ENCODE data around the gene FAM200C. TPM values are rescaled to one million over a fixed set of nuclear protein-coding genes. Genes with fewer than 3 reads are reported as not detected.
A peak's percentile ranks its signal among the peaks of the same experiment; 100 is the strongest.

The FAM200C gene
- total and polyA plus RNA-seq, 9 donors, result 4.8 to 14.3 (median 8.0) TPM

DNA sequence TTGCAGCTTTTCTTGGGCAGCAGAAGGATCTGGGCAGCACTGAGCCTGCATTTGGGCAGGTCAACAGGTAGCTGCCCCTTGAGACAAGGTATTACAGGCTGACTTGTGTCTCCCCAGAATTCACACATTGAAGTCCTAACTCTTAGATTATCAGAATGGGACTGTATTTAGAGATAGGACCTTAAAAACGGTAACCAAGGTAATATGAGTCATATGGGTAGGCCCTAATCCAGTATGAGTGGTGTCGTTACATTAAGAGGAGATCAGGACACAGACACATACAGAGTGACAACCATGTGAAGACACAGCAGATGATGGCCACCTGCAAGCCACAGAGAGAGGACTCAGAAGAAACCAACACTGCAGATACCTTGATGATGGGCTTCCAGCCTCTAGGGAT, 32.6 kb downstream of the FAM200C start:
- no peak for DNase-seq
- Histone ChIP-seq H3K4me1 (ENCODE audit: insufficient read depth) (peaks cover 4% of the 10 kb centered on the region), H3K27ac (no peak overlapping the region), H3K36me3 (no peaks in the 10 kb centered on the region), H3K27me3 (no peaks in the 10 kb centered on the region), H3K9me3 (no peaks in the 10 kb centered on the region), H3K4me3 (no peak overlapping the region)
- TF ChIP-seq POLR2A (IDR thresholded peaks at IDR 0.05) (no peak), EP300 (IDR thresholded peaks at IDR 0.05) (no peak)
- TF ChIP-seq, protein P1, sequence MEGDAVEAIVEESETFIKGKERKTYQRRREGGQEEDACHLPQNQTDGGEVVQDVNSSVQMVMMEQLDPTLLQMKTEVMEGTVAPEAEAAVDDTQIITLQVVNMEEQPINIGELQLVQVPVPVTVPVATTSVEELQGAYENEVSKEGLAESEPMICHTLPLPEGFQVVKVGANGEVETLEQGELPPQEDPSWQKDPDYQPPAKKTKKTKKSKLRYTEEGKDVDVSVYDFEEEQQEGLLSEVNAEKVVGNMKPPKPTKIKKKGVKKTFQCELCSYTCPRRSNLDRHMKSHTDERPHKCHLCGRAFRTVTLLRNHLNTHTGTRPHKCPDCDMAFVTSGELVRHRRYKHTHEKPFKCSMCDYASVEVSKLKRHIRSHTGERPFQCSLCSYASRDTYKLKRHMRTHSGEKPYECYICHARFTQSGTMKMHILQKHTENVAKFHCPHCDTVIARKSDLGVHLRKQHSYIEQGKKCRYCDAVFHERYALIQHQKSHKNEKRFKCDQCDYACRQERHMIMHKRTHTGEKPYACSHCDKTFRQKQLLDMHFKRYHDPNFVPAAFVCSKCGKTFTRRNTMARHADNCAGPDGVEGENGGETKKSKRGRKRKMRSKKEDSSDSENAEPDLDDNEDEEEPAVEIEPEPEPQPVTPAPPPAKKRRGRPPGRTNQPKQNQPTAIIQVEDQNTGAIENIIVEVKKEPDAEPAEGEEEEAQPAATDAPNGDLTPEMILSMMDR (IDR thresholded peaks at IDR 0.05), result no peak
- intact Hi-C loops (cut with DNase I), result no loop called here
- 48 to 83% (median 76%) methylated on average over 2 of the region's 2 CpGs for WGBS, 3 donors

DNA sequence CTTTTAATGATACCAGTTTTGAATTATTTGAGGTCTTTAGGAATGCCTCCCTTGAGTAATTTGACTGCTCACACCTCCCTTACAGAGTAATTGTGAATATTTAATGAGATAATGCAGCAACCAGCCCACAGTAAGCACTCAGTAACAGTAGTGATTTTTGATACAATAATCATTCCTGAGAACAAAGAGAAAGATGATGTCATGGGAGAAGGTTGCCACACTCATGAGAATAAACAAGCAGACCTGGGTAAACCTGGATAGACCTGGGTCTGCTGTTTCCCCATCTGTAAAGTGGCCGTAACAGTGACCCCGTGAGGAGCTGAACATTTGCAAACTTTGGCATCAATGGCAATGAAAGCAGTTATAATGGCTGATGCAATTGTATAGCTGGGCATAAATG, 33.6 kb downstream of the FAM200C start:
- 94 to 97% (median 96%) methylated on average over 2 of the region's 2 CpGs for WGBS, 3 donors
- H3K36me3 ChIP-seq, result no peaks in the 10 kb centered on the region
- no peak overlapping the region for H3K4me3 ChIP-seq
- no peaks in the 10 kb centered on the region for H3K9me3 ChIP-seq
- no peaks in the 10 kb centered on the region for H3K27me3 ChIP-seq
- no peak overlapping the region for H3K27ac ChIP-seq
- peaks cover 4% of the 10 kb centered on the region for H3K4me1 ChIP-seq (ENCODE audit: insufficient read depth)
- TF ChIP-seq EP300 (IDR thresholded peaks at IDR 0.05) (no peak), POLR2A (IDR thresholded peaks at IDR 0.05) (no peak)
- TF ChIP-seq, protein P1 (IDR thresholded peaks at IDR 0.05), result no peak
- intact Hi-C loops (cut with DNase I), result no loop called here
- DNase-seq, result no peak

DNA sequence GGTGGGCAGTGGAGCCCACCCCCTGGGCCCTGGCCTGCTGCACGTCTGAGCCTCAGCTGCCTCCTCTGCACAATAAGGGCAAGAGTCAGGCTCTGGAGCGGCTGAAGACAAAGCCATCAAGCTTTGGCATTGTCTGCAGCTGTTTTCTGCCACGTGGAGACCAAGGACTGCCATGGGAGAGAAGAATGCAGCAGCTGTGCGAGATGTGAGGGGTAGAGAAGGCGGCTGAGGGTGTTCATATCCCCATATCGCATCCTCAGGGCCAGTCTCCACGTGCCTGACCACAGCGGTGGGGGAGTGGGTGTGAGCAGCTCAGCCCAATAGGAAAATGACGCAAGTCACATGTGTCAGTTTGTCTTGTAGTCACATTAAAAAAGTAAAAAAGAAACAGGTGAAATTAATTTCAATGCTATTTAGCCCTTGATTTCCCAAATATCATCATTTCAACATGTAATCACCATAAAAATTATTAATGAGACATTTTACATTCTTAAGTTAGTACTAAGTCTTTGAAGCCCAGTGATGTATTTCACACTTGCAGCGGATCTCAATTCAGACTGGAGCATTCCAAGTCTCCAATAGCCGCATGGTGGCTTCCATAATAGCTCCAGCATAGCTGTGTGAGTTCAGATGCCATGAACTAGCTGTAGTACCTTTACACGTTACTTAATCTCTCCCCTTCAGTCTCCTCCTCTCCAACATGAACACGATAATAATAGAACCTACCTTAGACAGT, 36.0 kb downstream of the FAM200C start:
- intact Hi-C loops (cut with DNase I), result no loop called here
- Histone ChIP-seq H3K9me3 (no peaks in the 10 kb centered on the region), H3K36me3 (no peaks in the 10 kb centered on the region), H3K4me1 (ENCODE audit: insufficient read depth) (peaks cover 4% of the 10 kb centered on the region), H3K27me3 (no peaks in the 10 kb centered on the region), H3K4me3 (no peak overlapping the region), H3K27ac (peak overlapping the region in 1 of 2 donors; percentile 60)
- no peak for TF ChIP-seq POLR2A (IDR thresholded peaks at IDR 0.05)
- TF ChIP-seq EP300 (IDR thresholded peaks at IDR 0.05), result no peak
- TF ChIP-seq, protein P1 (IDR thresholded peaks at IDR 0.05), result no peak
- 49 to 53% (median 53%) methylated on average over 13 of the region's 13 CpGs for WGBS, 3 donors
- no peak for DNase-seq

DNA sequence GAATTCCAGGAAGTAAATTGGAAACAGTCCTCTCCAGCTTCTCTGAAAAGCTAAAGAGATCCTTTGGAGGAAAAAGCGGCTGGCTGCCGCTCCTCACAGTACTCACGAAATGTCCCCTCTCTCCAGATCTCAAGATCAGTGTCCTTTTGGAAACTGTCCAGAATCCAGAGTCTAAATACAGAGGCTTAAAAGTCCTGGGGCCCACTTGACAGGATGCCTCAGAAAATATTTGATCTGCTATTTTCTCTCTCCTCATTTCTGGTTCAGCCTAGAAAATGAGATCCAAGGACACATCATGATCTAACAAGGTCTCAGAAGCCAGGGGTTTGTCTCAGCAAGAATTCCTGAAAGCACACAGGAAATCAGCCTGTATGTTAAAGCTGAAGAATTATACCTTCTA, 36.6 kb downstream of the FAM200C start:
- DNase-seq, result no peak
- Histone ChIP-seq H3K4me3 (no peak overlapping the region), H3K9me3 (no peaks in the 10 kb centered on the region), H3K36me3 (no peaks in the 10 kb centered on the region), H3K27ac (peak overlapping the region in 1 of 2 donors; percentile 60), H3K27me3 (no peaks in the 10 kb centered on the region), H3K4me1 (ENCODE audit: insufficient read depth) (peaks cover 4% of the 10 kb centered on the region)
- intact Hi-C loops (cut with DNase I), result no loop called here
- WGBS, 3 donors, result 24 to 28% (median 25%) methylated on average over 3 of the region's 3 CpGs
- TF ChIP-seq POLR2A (IDR thresholded peaks at IDR 0.05) (no peak), EP300 (IDR thresholded peaks at IDR 0.05) (no peak)
- TF ChIP-seq, protein P1 (IDR thresholded peaks at IDR 0.05), result no peak

Data from ovary (tissue), 9 donors.